ENCODE data around the gene BSND.
A peak's percentile ranks its signal among the peaks of the same experiment; 100 is the strongest.
"Not testable (repeated sequence)": the region's sequence is repeated elsewhere in the genome, so short reads cannot be mapped to it uniquely, and the experiment has no call there.

The BSND gene

GRCh38 chr1:55021942-55022546 lies 23.3 kb downstream of the BSND start:
- peak; percentile 80 for DNase-seq (ENCODE audit: low read depth)

GRCh38 chr1:55024163-55024562 lies 25.4 kb downstream of the BSND start:
- DNase-seq (ENCODE audit: low read depth) = not testable (repeated sequence)

- DNase-seq (ENCODE audit: low read depth) = not testable (repeated sequence)
These were observed 27.9 kb downstream of the BSND start for GRCh38 chr1:55026682-55027081.

- not testable (repeated sequence) for DNase-seq (ENCODE audit: low read depth)
These were observed 32.4 kb downstream of the BSND start for GRCh38 chr1:55031098-55031497.

- DNase-seq (ENCODE audit: low read depth) = no peak
These were observed 34.5 kb downstream of the BSND start for GRCh38 chr1:55033265-55033614.

GRCh38 chr1:55034476-55035133 lies 35.9 kb downstream of the BSND start:
- DNase-seq (ENCODE audit: low read depth) = no peak

- no peak for DNase-seq (ENCODE audit: low read depth)
These were observed 37.2 kb downstream of the BSND start for GRCh38 chr1:55035904-55036303.

GRCh38 chr1:55037733-55038551 lies 39.2 kb downstream of the BSND start:
- DNase-seq (ENCODE audit: low read depth) = no peak

GRCh38 chr1:55038552-55038838 lies 39.8 kb downstream of the BSND start:
- DNase-seq (ENCODE audit: low read depth) = no peak

- DNase-seq (ENCODE audit: low read depth) = no peak
These were observed 40.2 kb downstream of the BSND start for GRCh38 chr1:55038974-55039341.

- no peak for DNase-seq (ENCODE audit: low read depth)
These were observed 40.8 kb downstream of the BSND start, which contains the start of gene PCSK9 for GRCh38 chr1:55039342-55040082. Gene PCSK9 (plus strand): TSS chr1:55039548. CDS start chr1:55039838, 290 bp downstream.

GRCh38 chr1:55040083-55040932 lies 41.6 kb downstream of the BSND start:
- DNase-seq (ENCODE audit: low read depth) = no peak

GRCh38 chr1:55040933-55041494 lies 42.3 kb downstream of the BSND start:
- no peak for DNase-seq (ENCODE audit: low read depth)

GRCh38 chr1:55041613-55042012 lies 42.9 kb downstream of the BSND start:
- DNase-seq (ENCODE audit: low read depth) = no peak

GRCh38 chr1:55043011-55043410 lies 44.3 kb downstream of the BSND start:
- no peak for DNase-seq (ENCODE audit: low read depth)

- DNase-seq (ENCODE audit: low read depth) = no peak
These were observed 45.0 kb downstream of the BSND start for GRCh38 chr1:55043726-55044125.

GRCh38 chr1:55044617-55045397 lies 46.1 kb downstream of the BSND start:
- no peak for DNase-seq (ENCODE audit: low read depth)

GRCh38 chr1:55045430-55045829 lies 46.7 kb downstream of the BSND start:
- no peak for DNase-seq (ENCODE audit: low read depth)

GRCh38 chr1:55046871-55047270 lies 48.1 kb downstream of the BSND start:
- no peak for DNase-seq (ENCODE audit: low read depth)

- no peak for DNase-seq (ENCODE audit: low read depth)
These were observed 48.9 kb downstream of the BSND start for GRCh38 chr1:55047611-55048010.
